ENCODE results near the gene SLC7A10.

DNA sequence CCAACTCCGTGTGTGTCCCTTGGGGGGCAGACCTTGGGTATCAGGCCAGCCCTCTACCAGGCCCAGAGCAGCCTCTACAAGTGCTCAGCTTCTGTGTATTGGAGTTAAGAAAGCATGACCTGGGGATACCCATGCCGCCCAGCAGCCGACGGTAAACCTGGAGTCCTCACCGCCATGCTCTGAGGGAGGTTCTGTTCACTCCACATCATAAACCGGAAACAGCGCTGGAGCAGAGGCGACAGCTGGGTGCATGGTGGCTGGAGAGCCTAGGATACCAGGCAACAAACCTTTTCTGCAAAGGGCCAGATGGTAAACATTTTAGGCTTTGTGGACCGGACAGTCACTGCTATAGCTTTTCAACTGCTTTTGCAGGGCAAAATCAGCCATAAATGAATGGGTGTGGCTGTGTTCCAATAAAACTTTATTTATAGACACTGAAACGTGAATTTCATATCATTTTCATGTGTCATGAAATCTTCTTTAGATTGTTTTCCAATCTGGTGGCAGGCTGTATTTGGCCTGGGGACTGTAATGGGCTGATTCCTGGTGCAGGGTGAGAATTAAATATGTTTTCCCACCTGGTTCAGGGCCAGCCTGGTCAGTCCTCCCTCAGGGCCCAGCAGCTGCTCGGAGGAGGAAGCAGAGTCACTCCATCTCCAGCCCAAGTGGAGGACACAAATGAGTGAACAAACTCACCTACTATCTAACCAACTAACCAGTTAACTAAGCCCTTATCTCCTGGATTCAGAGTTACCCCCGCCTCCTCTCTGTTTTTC lies 45.8 kb upstream of the SLC7A10 start:
- TF ChIP-seq, protein P1, sequence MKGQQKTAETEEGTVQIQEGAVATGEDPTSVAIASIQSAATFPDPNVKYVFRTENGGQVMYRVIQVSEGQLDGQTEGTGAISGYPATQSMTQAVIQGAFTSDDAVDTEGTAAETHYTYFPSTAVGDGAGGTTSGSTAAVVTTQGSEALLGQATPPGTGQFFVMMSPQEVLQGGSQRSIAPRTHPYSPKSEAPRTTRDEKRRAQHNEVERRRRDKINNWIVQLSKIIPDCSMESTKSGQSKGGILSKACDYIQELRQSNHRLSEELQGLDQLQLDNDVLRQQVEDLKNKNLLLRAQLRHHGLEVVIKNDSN (IDR thresholded peaks at IDR 0.05; ENCODE audit: borderline replicate concordance, low read depth) = no peak
- no peak for TF ChIP-seq EP300 (IDR thresholded peaks at IDR 0.05; ENCODE audit: borderline replicate concordance in 1 of 2, low read depth in 1 of 2, low read length in 1 of 2)
- TF ChIP-seq POLR2AphosphoS5 (IDR thresholded peaks at IDR 0.05; ENCODE audit: low read depth, low read length) = no peak
- TF ChIP-seq, protein P2, sequence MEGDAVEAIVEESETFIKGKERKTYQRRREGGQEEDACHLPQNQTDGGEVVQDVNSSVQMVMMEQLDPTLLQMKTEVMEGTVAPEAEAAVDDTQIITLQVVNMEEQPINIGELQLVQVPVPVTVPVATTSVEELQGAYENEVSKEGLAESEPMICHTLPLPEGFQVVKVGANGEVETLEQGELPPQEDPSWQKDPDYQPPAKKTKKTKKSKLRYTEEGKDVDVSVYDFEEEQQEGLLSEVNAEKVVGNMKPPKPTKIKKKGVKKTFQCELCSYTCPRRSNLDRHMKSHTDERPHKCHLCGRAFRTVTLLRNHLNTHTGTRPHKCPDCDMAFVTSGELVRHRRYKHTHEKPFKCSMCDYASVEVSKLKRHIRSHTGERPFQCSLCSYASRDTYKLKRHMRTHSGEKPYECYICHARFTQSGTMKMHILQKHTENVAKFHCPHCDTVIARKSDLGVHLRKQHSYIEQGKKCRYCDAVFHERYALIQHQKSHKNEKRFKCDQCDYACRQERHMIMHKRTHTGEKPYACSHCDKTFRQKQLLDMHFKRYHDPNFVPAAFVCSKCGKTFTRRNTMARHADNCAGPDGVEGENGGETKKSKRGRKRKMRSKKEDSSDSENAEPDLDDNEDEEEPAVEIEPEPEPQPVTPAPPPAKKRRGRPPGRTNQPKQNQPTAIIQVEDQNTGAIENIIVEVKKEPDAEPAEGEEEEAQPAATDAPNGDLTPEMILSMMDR (IDR thresholded peaks at IDR 0.05) = no peak
- TF ChIP-seq GABPA (IDR thresholded peaks at IDR 0.05; ENCODE audit: low read depth) = no peak
- no peak for TF ChIP-seq RXRA (IDR thresholded peaks at IDR 0.05; ENCODE audit: borderline replicate concordance, low read depth)
- TF ChIP-seq, protein P3, sequence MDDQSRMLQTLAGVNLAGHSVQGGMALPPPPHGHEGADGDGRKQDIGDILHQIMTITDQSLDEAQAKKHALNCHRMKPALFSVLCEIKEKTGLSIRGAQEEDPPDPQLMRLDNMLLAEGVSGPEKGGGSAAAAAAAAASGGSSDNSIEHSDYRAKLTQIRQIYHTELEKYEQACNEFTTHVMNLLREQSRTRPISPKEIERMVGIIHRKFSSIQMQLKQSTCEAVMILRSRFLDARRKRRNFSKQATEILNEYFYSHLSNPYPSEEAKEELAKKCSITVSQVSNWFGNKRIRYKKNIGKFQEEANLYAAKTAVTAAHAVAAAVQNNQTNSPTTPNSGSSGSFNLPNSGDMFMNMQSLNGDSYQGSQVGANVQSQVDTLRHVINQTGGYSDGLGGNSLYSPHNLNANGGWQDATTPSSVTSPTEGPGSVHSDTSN (IDR thresholded peaks at IDR 0.05) = no peak
- TF ChIP-seq JUND (IDR thresholded peaks at IDR 0.05) = no peak
- TF ChIP-seq, protein P4, sequence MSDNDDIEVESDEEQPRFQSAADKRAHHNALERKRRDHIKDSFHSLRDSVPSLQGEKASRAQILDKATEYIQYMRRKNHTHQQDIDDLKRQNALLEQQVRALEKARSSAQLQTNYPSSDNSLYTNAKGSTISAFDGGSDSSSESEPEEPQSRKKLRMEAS (IDR thresholded peaks at IDR 0.05; ENCODE audit: low read depth) = no peak

Measured in SK-N-SH (cell line).